ENCODE data around the gene MARCHF3. TPM values are rescaled to one million over a fixed set of nuclear protein-coding genes. Genes with fewer than 3 reads are reported as not detected.

Gene MARCHF3
- total RNA-seq, 1 donor from 2014 or later = 16.5 TPM

DNA sequence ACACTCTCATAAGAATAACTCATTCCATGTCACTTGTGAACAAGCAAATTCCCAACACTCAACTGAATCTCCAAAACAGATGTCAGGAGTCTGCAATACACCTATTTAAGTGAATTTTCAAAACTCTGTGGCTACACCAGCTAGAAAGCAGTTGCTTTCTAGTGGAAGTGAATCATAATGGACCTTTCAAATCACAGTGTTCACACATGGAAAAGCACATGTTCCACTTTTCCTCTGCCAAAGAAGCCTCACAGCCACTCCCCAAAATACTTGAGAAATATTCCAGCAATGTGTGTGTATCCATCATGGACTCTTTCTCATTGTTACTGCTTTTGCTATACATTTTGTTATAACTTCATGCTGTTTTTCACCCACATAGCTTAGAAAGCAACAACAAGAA, 17.4 kb downstream of the MARCHF3 start:
- peaks cover 2% of the 10 kb centered on the region for H3K36me3 Mint-ChIP-seq (ENCODE audit: low read depth, unreplicated experiment)
- H3K27ac Mint-ChIP-seq (ENCODE audit: unreplicated experiment) = peak overlapping the region; percentile 48
- Histone ChIP-seq H3K9me3 (ENCODE audit: insufficient read depth, low read depth, low read length) (no peaks in the 10 kb centered on the region), H3K27ac (ENCODE audit: low read depth, low read length) (no peak overlapping the region), H4K20me1 (ENCODE audit: insufficient read depth, low read length) (no peaks in the 10 kb centered on the region), H3K9ac (ENCODE audit: low read length) (no peak overlapping the region), H3K4me2 (ENCODE audit: low read length) (peak overlapping the region; percentile 64), H3K36me3 (ENCODE audit: insufficient read depth, low read length) (no peaks in the 10 kb centered on the region), H3K4me1 (ENCODE audit: insufficient read depth, low read length) (peaks cover 25% of the 10 kb centered on the region), H3K4me3 (ENCODE audit: insufficient read depth, low read depth, low read length) (no peak overlapping the region), H3K27me3 (ENCODE audit: insufficient read depth, low read length) (no peaks in the 10 kb centered on the region), H3K79me2 (ENCODE audit: insufficient read depth, low read length) (no peaks in the 10 kb centered on the region), H2AFZ (ENCODE audit: low read depth, low read length) (peak overlapping the region; percentile 3)
- FAIRE-seq = peak; percentile 54
- H3K4me3 Mint-ChIP-seq (ENCODE audit: unreplicated experiment) = no peak overlapping the region
- H3K4me1 Mint-ChIP-seq (ENCODE audit: low read depth, unreplicated experiment) = peaks cover 29% of the 10 kb centered on the region
- TF ChIP-seq, protein P1, sequence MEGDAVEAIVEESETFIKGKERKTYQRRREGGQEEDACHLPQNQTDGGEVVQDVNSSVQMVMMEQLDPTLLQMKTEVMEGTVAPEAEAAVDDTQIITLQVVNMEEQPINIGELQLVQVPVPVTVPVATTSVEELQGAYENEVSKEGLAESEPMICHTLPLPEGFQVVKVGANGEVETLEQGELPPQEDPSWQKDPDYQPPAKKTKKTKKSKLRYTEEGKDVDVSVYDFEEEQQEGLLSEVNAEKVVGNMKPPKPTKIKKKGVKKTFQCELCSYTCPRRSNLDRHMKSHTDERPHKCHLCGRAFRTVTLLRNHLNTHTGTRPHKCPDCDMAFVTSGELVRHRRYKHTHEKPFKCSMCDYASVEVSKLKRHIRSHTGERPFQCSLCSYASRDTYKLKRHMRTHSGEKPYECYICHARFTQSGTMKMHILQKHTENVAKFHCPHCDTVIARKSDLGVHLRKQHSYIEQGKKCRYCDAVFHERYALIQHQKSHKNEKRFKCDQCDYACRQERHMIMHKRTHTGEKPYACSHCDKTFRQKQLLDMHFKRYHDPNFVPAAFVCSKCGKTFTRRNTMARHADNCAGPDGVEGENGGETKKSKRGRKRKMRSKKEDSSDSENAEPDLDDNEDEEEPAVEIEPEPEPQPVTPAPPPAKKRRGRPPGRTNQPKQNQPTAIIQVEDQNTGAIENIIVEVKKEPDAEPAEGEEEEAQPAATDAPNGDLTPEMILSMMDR (IDR thresholded peaks at IDR 0.05; ENCODE audit: insufficient read depth, low read depth, low read length) = no peak
- no peak for TF ChIP-seq EZH2 (IDR thresholded peaks at IDR 0.05; ENCODE audit: insufficient read depth, low read length)
- H3K9me3 Mint-ChIP-seq (ENCODE audit: unreplicated experiment) = no peaks in the 10 kb centered on the region
- peak; percentile 74 for DNase-seq (ENCODE audit: low read depth)
- H3K27me3 Mint-ChIP-seq (ENCODE audit: low read depth, unreplicated experiment) = no peaks in the 10 kb centered on the region

DNA sequence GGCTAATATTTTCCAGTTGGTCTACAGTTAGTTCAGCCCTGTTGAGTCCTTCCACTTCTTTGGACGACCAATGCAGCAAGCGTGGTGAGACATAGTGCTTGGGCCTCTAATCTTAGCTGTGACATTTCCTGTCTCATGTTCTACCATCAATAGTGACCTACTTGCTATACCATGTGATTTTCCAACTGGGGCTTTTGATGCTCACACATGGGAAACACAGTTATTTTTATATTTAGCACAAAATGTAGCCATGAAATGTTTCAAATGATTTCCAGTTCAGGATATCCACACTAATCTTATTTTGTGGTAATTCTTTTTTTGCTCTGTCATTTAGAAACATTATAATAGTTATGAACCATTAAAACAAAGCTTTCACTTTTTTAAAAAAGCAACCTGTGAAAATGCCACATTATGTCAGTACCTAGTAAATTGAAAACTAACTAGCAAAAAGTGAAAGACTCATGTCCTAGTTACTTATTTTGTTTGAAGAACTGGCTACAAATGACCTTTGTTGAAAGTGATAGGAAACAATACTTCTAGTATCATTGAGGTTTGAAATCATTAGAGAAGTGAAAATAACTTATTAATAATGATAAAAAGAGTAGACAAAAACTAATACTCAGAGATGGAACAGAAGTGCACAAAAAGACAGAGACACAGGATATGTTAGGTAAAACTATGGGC, 18.3 kb downstream of the MARCHF3 start:
- Mint-ChIP-seq H3K9me3 (ENCODE audit: unreplicated experiment) (no peaks in the 10 kb centered on the region), H3K4me1 (ENCODE audit: low read depth, unreplicated experiment) (peaks cover 29% of the 10 kb centered on the region), H3K27me3 (ENCODE audit: low read depth, unreplicated experiment) (no peaks in the 10 kb centered on the region), H3K36me3 (ENCODE audit: low read depth, unreplicated experiment) (peaks cover 2% of the 10 kb centered on the region), H3K4me3 (ENCODE audit: unreplicated experiment) (no peak overlapping the region), H3K27ac (ENCODE audit: unreplicated experiment) (no peak overlapping the region)
- Histone ChIP-seq H3K9ac (ENCODE audit: low read length) (no peak overlapping the region), H3K9me3 (ENCODE audit: insufficient read depth, low read depth, low read length) (no peaks in the 10 kb centered on the region), H3K27ac (ENCODE audit: low read depth, low read length) (no peak overlapping the region), H3K4me2 (ENCODE audit: low read length) (no peak overlapping the region), H3K4me1 (ENCODE audit: insufficient read depth, low read length) (peaks cover 25% of the 10 kb centered on the region), H4K20me1 (ENCODE audit: insufficient read depth, low read length) (no peaks in the 10 kb centered on the region), H3K4me3 (ENCODE audit: insufficient read depth, low read depth, low read length) (no peak overlapping the region), H2AFZ (ENCODE audit: low read depth, low read length) (no peak overlapping the region), H3K27me3 (ENCODE audit: insufficient read depth, low read length) (no peaks in the 10 kb centered on the region), H3K36me3 (ENCODE audit: insufficient read depth, low read length) (no peaks in the 10 kb centered on the region), H3K79me2 (ENCODE audit: insufficient read depth, low read length) (no peaks in the 10 kb centered on the region)
- DNase-seq (ENCODE audit: low read depth) (peak; percentile 27), FAIRE-seq (peak; percentile 13)
- TF ChIP-seq, protein P1 (IDR thresholded peaks at IDR 0.05; ENCODE audit: insufficient read depth, low read depth, low read length) = no peak
- no peak for TF ChIP-seq EZH2 (IDR thresholded peaks at IDR 0.05; ENCODE audit: insufficient read depth, low read length)

GRCh38 chr5:127011153-127011552, 19.2 kb downstream of the MARCHF3 start:
- peak overlapping the region; percentile 37 for H3K4me2 ChIP-seq (ENCODE audit: low read length)
- no peaks in the 10 kb centered on the region for H3K36me3 ChIP-seq (ENCODE audit: insufficient read depth, low read length)
- H3K9ac ChIP-seq (ENCODE audit: low read length) = no peak overlapping the region
- H4K20me1 ChIP-seq (ENCODE audit: insufficient read depth, low read length) = no peaks in the 10 kb centered on the region
- DNase-seq (ENCODE audit: low read depth) (peak; percentile 98), FAIRE-seq (peak; percentile 98)
- Mint-ChIP-seq H3K4me1 (ENCODE audit: low read depth, unreplicated experiment) (peaks cover 27% of the 10 kb centered on the region), H3K9me3 (ENCODE audit: unreplicated experiment) (no peaks in the 10 kb centered on the region), H3K36me3 (ENCODE audit: low read depth, unreplicated experiment) (peaks cover 2% of the 10 kb centered on the region), H3K27ac (ENCODE audit: unreplicated experiment) (peak overlapping the region; percentile 23), H3K27me3 (ENCODE audit: low read depth, unreplicated experiment) (no peaks in the 10 kb centered on the region), H3K4me3 (ENCODE audit: unreplicated experiment) (no peak overlapping the region)
- H3K27me3 ChIP-seq (ENCODE audit: insufficient read depth, low read length) = no peaks in the 10 kb centered on the region
- no peak overlapping the region for H3K4me3 ChIP-seq (ENCODE audit: insufficient read depth, low read depth, low read length)
- no peaks in the 10 kb centered on the region for H3K9me3 ChIP-seq (ENCODE audit: insufficient read depth, low read depth, low read length)
- peak overlapping the region; percentile 38 for H3K27ac ChIP-seq (ENCODE audit: low read depth, low read length)
- no peak for TF ChIP-seq EZH2 (IDR thresholded peaks at IDR 0.05; ENCODE audit: insufficient read depth, low read length)
- TF ChIP-seq, protein P1 (IDR thresholded peaks at IDR 0.05; ENCODE audit: insufficient read depth, low read depth, low read length) = no peak
- no peaks in the 10 kb centered on the region for H3K79me2 ChIP-seq (ENCODE audit: insufficient read depth, low read length)
- peaks cover 25% of the 10 kb centered on the region for H3K4me1 ChIP-seq (ENCODE audit: insufficient read depth, low read length)
- H2AFZ ChIP-seq (ENCODE audit: low read depth, low read length) = no peak overlapping the region
